ENCODE measurements around the gene HNRNPD.
A peak's percentile ranks its signal among the peaks of the same experiment; 100 is the strongest.
"Not testable (repeated sequence)": the region's sequence is repeated elsewhere in the genome, so short reads cannot be mapped to it uniquely, and the experiment has no call there.

Gene HNRNPD

GRCh38 chr4:82372517-82373485 is 990 bp downstream of the HNRNPD start:
- peak; percentile 50 to 84 for DNase-seq

- no peak for DNase-seq
Measured at GRCh38 chr4:82371497-82371896, 2.3 kb downstream of the HNRNPD start.

- no peak for DNase-seq
Measured at GRCh38 chr4:82367438-82368097, 6.2 kb downstream of the HNRNPD start.

GRCh38 chr4:82366431-82366830 is 7.4 kb downstream of the HNRNPD start:
- DNase-seq: not testable (repeated sequence)

GRCh38 chr4:82363896-82364487 is 9.8 kb downstream of the HNRNPD start:
- DNase-seq: no peak

- DNase-seq: no peak
Measured at GRCh38 chr4:82362565-82362964, 11.2 kb downstream of the HNRNPD start.

GRCh38 chr4:82360298-82361177 is 13.3 kb downstream of the HNRNPD start:
- DNase-seq: peak; percentile 43 to 55

- DNase-seq: peak; percentile 70 to 73
Measured at GRCh38 chr4:82358847-82359246, 14.9 kb downstream of the HNRNPD start.

- no peak for DNase-seq
Measured at GRCh38 chr4:82357640-82358039, 16.2 kb downstream of the HNRNPD start.

- no peak for DNase-seq
Measured at GRCh38 chr4:82354788-82355187, 19.0 kb downstream of the HNRNPD start.

GRCh38 chr4:82352825-82353366 is 20.9 kb downstream of the HNRNPD start:
- DNase-seq: no peak

- DNase-seq: no peak
Measured at GRCh38 chr4:82352118-82352824, 21.5 kb downstream of the HNRNPD start.

GRCh38 chr4:82346126-82346525 is 27.7 kb downstream of the HNRNPD start:
- no peak for DNase-seq

- no peak for DNase-seq
Measured at GRCh38 chr4:82335043-82335442, 38.7 kb downstream of the HNRNPD start.

GRCh38 chr4:82333641-82334040 is 40.1 kb downstream of the HNRNPD start:
- DNase-seq: not testable (repeated sequence)

GRCh38 chr4:82331814-82332213 is 42.0 kb downstream of the HNRNPD start:
- no peak for DNase-seq

GRCh38 chr4:82320351-82320750 is 53.4 kb downstream of the HNRNPD start:
- no peak for DNase-seq

GRCh38 chr4:82303063-82303462 is 70.7 kb downstream of the HNRNPD start:
- DNase-seq: not testable (repeated sequence)

Measured in AML-193 (cell line).